Measurements from ENCODE around the gene LRRC49.

The LRRC49 gene

DNA sequence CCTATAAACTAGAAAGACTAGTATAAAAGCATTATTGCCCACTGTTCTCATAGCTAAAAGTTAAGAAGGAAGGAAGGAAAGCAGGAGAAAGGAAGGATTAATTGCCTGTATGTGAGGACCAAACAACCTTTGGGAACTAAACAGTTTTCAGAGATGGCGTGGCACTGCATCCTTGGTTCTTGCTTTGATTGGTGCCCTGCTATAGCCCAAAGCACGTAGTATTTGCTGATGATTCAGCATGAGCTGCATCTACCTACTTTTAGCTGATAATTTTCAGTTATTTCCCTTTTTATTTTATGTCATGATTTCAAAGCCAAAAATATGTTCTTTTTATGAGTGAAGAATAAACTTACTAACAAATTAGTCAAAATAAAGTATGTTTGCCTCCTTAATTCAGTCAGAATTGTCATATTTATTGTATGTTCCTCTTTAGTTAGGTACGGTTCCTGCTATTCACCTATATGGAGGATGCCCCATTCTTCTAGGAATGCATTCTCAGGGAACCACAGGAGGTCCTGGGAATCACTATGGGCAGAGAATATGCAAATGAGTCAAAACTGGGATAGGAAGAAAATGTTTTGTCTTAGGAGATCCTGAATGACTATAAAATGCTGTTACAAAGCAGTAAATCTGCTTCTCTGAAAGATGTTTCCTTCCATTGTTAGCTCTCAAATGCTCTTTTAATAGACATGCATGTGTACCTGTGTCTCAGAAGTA, 157.2 kb downstream of the LRRC49 start:
- DNase-seq (ENCODE audit: low read depth in 3 of 3, low spot score in 1 of 3), result no peak

- DNase-seq (ENCODE audit: low read depth in 3 of 3, low spot score in 1 of 3), result no peak
These were observed 157.8 kb downstream of the LRRC49 start for GRCh38 chr15:71050461-71050860.

DNA sequence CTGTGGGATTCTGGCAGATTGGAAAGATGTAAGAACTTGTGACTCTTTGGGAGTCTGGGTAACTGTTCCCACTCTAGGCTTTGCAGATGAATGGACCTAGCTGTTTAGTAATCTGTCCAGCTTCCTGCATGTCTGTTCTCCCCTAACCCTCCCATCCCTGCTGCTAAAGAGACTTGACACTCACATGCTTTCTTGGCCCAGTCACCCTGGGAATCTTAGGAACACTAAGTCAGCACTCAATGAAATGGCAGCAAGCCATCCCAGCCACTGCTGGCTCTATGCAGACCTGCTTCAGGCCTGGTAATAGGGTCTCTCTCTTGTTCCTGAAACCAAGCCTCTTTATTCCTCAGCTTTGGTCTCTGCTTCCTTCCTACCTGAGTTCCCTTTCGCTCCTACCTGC, 158.9 kb downstream of the LRRC49 start:
- no peak for DNase-seq (ENCODE audit: low read depth in 3 of 3, low spot score in 1 of 3)

GRCh38 chr15:71052356-71052755, 159.7 kb downstream of the LRRC49 start:
- DNase-seq (ENCODE audit: low read depth in 3 of 3, low spot score in 1 of 3), result no peak

DNA sequence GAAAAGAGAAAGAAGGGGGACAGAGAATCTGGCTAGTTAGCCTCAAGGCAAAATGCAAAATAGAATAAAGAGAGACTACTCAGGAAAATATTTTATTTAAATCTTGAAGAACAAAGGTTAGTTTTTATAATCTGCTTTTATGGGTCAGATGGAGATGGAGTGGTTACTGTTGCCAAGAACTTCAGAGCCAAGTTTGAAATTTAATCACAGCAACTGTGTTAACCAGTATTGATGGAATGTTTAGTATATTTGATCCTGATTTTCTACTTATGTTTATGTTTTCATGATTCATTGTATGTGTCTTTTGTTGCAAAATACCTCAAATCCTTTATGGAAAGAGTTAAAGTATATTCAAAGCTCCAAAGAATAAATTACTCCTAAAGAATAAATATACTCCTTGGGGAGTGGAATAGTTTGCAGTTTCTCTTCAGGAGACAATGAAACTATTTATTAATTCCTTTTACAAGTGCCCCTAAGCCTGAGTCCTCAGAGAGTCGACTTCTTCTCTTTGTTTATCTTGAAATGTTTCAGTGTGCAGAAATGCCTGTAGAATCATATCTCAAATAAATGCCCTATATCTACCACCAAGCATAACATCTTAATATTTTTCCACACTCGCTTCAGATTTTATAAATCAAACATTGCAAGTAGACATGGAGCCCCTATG, 161.8 kb downstream of the LRRC49 start:
- no peak for DNase-seq (ENCODE audit: low read depth in 3 of 3, low spot score in 1 of 3)

DNA sequence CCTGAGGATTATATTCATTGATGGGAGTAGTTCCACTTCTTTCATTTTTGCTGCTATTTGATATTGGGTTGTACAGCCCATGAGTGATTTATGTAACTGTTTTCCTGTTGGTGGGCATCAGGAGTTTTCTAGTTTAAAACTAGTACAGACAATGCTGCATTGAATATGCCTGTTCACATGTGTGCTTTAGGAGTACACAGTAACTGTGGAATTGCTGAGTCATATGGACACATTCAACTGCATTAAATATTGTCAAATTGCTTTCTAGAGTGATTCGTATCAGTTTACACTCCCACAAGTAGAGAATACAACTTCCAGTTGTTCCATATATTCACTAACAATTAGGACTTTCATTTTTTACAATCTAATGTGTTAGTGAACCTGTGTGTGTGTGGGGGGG, 162.8 kb downstream of the LRRC49 start:
- no peak for DNase-seq (ENCODE audit: low read depth in 3 of 3, low spot score in 1 of 3)

- no peak for DNase-seq (ENCODE audit: low read depth in 3 of 3, low spot score in 1 of 3)
These were observed 163.5 kb downstream of the LRRC49 start for GRCh38 chr15:71056111-71056510.

- no peak for DNase-seq (ENCODE audit: low read depth in 3 of 3, low spot score in 1 of 3)
These were observed 164.5 kb downstream of the LRRC49 start for GRCh38 chr15:71057143-71057542.

- no peak for DNase-seq (ENCODE audit: low read depth in 3 of 3, low spot score in 1 of 3)
These were observed 165.0 kb downstream of the LRRC49 start for GRCh38 chr15:71057581-71057980.

DNA sequence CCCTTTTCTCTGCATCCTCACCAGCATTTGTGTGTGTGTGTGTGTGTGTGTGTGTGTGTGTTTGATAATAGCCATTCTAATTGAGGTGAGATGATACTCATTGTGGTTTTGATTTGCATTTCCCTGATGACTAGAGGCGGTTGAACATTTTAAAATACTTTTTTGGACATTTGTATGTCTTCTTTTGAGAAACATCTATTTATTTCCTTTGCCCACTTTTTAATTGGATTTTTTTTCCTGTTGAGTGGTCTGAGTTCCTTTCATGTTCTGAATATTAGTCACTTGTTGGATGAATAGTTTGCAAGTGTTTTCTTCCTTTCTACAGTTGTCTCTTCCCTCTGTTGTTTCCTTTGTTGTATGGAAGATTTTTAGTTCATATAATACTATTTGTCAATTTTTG, 168.4 kb downstream of the LRRC49 start:
- no peak for DNase-seq (ENCODE audit: low read depth in 3 of 3, low spot score in 1 of 3)

DNA sequence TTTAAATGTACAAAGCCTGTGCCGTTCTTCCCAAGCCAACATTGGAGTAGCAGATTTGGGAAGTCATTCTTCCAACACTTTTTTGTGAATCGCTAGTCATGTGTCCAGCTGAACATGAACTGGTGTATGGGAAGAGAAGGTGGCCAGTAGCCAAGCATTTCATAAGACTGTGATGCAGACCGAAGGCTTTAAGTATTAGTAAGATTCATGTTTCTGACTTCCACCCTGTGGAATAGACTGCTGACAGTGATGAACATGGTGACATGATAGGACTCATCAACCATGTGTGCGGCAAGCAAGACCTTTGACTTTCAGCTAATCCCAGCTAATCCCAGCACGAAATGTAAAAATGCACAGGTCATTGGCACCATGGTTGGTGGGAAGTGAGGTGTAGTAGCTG, 174.4 kb downstream of the LRRC49 start:
- DNase-seq (ENCODE audit: low read depth in 3 of 3, low spot score in 1 of 3), result no peak

GRCh38 chr15:71069693-71070092, 177.1 kb downstream of the LRRC49 start:
- no peak for DNase-seq (ENCODE audit: low read depth in 3 of 3, low spot score in 1 of 3)

DNA sequence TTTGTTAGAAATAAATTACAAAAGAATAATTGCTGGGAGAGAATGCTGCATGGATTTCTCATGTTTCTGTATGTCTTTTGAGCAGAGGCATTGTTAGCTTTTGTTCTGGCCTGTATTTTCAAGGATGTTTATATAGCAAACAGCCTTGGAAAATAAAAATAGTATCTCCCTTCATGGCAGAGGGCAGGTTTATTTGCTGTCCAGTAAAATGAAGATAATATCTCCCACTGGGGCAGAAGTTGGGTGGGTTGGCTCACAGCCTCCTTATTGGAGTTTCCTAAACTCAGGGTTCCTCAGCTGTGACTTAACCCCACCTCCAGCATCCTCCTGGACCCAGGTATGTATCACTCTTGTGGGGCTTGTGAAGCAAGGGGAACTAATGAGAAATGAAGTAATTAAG, 178.9 kb downstream of the LRRC49 start:
- no peak for DNase-seq (ENCODE audit: low read depth in 3 of 3, low spot score in 1 of 3)

- DNase-seq (ENCODE audit: low read depth in 3 of 3, low spot score in 1 of 3), result no peak
These were observed 179.8 kb downstream of the LRRC49 start for GRCh38 chr15:71072423-71072822.

DNA sequence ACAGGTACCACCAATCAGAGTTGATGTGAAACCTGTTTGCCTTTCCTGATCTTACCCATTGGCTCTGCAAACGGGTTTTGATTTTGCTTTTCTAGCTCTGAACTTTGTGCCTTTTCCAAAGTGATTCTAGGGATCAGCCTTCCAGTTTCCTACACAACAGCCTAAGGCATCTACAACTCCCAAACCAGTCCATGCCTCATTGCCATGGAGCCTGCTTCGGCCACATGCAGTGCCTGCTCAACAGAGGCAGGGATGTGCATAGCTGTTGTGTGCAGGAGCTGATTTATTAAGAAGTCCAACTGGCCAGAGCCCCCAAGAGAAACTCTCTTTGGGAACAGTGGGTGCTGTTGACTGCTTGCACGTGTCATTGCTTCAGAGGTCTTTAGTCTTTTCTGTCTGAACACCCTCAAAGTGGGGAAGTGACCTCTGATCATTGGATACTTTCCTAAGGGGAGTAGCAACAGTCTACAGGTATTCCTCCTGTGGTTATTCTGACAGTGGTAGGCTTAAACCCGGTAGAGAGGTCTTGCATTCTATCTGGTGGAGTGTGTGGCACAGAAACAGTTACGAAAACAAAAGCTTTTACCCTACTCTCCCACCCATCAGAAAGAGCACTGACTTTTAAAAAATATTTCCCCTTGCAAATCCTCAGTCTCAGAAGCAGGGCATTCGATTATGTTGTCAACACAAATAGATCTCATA, 186.0 kb downstream of the LRRC49 start:
- DNase-seq (ENCODE audit: low read depth in 3 of 3, low spot score in 1 of 3), result no peak

DNA sequence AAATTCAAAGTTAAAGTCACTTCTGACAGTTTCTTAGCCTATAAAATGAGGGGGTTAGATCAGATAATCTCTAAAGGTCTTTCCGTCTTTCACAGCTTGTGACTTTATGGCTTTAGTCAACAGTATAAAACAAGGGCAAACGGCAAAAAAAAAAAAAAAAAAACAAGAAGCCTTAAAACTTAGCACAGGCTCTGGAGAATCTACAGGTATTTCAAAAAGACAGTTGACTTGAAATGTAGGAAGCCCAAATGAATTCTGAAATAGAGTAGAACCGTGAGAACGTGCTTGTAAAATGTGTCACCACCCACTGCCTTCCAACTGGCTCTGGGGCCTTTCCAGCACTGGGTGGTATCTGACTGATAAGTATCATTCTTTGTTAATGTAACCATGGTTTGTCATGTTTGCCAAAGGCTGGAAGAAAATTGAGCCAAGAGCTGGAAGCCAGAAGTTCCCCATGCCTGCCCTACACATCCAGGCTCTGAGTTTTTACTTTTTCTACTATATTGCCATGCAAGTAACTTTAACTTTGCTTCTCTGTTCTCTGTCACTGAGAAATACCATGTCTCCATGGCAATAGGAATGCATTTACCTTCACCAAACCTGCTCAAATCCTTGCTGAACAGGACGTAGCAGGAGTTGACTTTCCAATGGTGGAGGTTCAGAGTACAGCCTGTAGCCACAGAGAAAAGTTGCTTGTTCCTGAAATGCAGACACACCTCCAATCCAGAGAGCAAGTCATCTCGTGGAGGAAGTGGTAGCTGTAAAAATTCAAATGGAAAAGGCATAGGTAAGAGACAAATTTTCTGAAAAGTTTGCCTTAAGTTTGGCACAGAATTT, 186.8 kb downstream of the LRRC49 start:
- no peak for DNase-seq (ENCODE audit: low read depth in 3 of 3, low spot score in 1 of 3)

DNA sequence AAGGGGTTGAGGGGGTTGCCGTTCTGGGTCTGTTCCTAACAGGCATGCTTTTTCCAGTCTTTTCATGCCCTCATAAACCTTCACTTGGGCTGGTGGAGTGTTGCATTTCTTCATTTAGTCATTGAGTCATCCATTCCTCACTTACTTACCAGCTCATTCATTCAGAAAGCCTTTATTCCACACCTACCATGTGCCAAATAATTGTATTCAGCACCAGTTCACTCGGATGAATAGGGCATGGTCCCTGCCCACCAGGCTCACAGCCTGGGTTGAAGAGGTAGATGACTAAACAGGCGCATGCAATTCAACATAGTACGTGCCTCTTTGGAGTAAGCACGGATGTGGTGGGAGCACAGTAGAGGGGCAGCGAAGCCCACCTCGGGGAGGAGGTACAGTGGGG, 187.5 kb downstream of the LRRC49 start:
- DNase-seq (ENCODE audit: low read depth in 3 of 3, low spot score in 1 of 3), result no peak

GRCh38 chr15:71080705-71081104, 188.1 kb downstream of the LRRC49 start:
- no peak for DNase-seq (ENCODE audit: low read depth in 3 of 3, low spot score in 1 of 3)

DNA sequence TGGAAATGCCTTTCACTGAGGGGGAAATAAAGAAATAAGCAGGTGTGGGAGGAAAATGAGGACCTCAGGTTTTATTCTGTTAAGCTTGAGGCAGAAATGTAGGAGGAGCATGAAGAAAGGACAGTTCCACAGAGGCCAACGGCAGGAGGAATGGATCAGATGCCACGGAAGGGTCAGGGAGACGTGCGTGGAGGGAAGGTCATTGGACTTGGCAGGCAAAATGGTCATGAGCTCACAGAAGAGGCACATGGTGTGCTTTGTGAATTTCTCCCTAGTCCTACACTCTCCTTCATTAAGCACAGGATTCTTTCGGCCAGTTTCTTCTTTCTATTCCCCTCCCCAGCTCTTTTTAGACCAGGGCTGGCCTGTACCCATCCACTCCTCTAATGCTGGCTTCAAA, 190.2 kb downstream of the LRRC49 start:
- DNase-seq (ENCODE audit: low read depth in 3 of 3, low spot score in 1 of 3), result no peak

DNA sequence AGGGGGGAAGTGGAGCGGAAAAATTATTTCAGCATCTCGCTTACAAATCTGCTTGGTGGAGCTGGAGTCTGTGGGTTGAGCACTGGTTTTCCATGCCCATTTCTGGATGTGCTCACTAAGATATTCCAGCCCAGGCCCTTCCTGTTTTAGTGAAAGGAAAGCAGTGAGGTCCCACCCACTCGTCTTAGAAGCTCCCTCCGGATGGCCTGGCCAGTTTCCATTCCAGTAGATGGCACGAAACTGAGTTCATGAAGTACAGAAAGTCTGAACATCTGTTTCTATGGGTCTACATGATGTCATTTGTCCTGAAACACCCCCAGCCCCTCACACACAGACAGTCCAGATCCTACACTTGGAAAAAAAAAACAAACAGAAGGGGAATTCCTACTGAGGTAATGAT, 190.7 kb downstream of the LRRC49 start:
- no peak for DNase-seq (ENCODE audit: low read depth in 3 of 3, low spot score in 1 of 3)

DNA sequence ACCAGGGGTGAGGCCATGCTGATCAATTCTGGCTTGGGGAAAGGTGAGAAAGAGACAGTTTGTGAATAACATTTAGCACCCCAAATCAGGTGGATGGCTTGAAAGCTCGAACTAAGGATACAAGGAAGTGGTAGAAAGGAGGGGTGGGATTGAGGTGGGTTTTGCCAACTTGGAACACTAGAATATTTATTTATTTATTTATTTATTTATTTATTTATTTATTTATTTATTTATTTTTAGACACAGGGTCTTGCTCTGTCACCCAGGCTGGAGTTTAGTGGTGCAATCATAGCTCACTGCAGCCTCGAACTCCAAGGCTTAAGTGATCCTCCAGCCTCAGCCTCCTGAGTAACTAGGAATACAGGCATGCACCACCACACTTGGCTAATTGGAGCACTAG, 191.6 kb downstream of the LRRC49 start:
- DNase-seq (ENCODE audit: low read depth in 3 of 3, low spot score in 1 of 3), result no peak

GRCh38 chr15:71085809-71086208, 193.2 kb downstream of the LRRC49 start:
- DNase-seq (ENCODE audit: low read depth in 3 of 3, low spot score in 1 of 3), result no peak
